HG03066 (cell line): Measurements from ENCODE around the gene ATXN1.
"Not testable (repeated sequence)": the region's sequence is repeated elsewhere in the genome, so short reads cannot be mapped to it uniquely, and the experiment has no call there.

Source experiments
- ATAC-seq: cut with Tn5 transposase; IDR thresholded peaks from one replicate; pipeline ENCODE4 v1.9.1; 2021; ENCODE audit warnings: low read depth; ENCODE audit not compliant: unreplicated experiment

The ATXN1 gene

GRCh38 chr6:16548121-16548520 is 213.1 kb downstream of the ATXN1 start:
- ATAC-seq = no peak

GRCh38 chr6:16547587-16547986 is 213.7 kb downstream of the ATXN1 start:
- ATAC-seq = no peak

- no peak for ATAC-seq
Observed at GRCh38 chr6:16546861-16547260, 214.4 kb downstream of the ATXN1 start.

- ATAC-seq = no peak
Observed at GRCh38 chr6:16545382-16545781, 215.9 kb downstream of the ATXN1 start.

- no peak for ATAC-seq
Observed at GRCh38 chr6:16544521-16544920, 216.7 kb downstream of the ATXN1 start.

GRCh38 chr6:16544006-16544405 is 217.3 kb downstream of the ATXN1 start:
- ATAC-seq = no peak

- ATAC-seq = no peak
Observed at GRCh38 chr6:16543521-16543920, 217.7 kb downstream of the ATXN1 start.

- no peak for ATAC-seq
Observed at GRCh38 chr6:16542070-16542469, 219.2 kb downstream of the ATXN1 start.

- peak; percentile 65 for ATAC-seq
Observed at GRCh38 chr6:16540804-16541752, 220.2 kb downstream of the ATXN1 start.

GRCh38 chr6:16540383-16540782 is 220.9 kb downstream of the ATXN1 start:
- not testable (repeated sequence) for ATAC-seq

GRCh38 chr6:16539086-16539931 is 222.0 kb downstream of the ATXN1 start:
- ATAC-seq = no peak

- no peak for ATAC-seq
Observed at GRCh38 chr6:16535564-16535963, 225.7 kb downstream of the ATXN1 start.

GRCh38 chr6:16533721-16534136 is 227.5 kb downstream of the ATXN1 start:
- no peak for ATAC-seq

GRCh38 chr6:16533210-16533609 is 228.1 kb downstream of the ATXN1 start:
- ATAC-seq = no peak

- no peak for ATAC-seq
Observed at GRCh38 chr6:16527691-16528090, 233.6 kb downstream of the ATXN1 start.

GRCh38 chr6:16524380-16524707 is 236.9 kb downstream of the ATXN1 start:
- no peak for ATAC-seq

GRCh38 chr6:16523606-16524379 is 237.5 kb downstream of the ATXN1 start:
- no peak for ATAC-seq

- no peak for ATAC-seq
Observed at GRCh38 chr6:16522937-16523336, 238.3 kb downstream of the ATXN1 start.

- ATAC-seq = no peak
Observed at GRCh38 chr6:16521528-16521927, 239.7 kb downstream of the ATXN1 start.

GRCh38 chr6:16519265-16520242 is 241.7 kb downstream of the ATXN1 start:
- ATAC-seq = no peak
